Measurements from ENCODE around the gene APOBEC3B. TPM values are rescaled to one million over a fixed set of nuclear protein-coding genes. Genes with fewer than 3 reads are reported as not detected.

Gene APOBEC3B
- total and polyA plus RNA-seq, 2 of the 8 experiments (the other 6 are each of a cell fraction or from before 2014, with no cell fraction given), result 14.2 to 74.9 TPM

- Histone ChIP-seq H2BK20ac (ENCODE audit: low read length) (no peak within 1 kb of the TSS), H3K36me3 (ENCODE audit: control insufficient read depth in 2 of 4, insufficient read depth in 4 of 4, low read length in 3 of 4) (no peaks in the 10 kb centered on the region), H3K4me3 (ENCODE audit: extremely low read depth in 1 of 4, insufficient read depth in 2 of 4, low read depth in 3 of 4, low read length in 4 of 4) (no peak within 1 kb of the TSS), H3K23ac (ENCODE audit: insufficient read length) (no peak within 1 kb of the TSS), H3K56ac (replicated peaks; ENCODE audit: insufficient read length, low read depth, low read length) (no peak within 1 kb of the TSS), H2BK120ac (replicated peaks; ENCODE audit: low read depth, low read length) (no peak within 1 kb of the TSS), H3K27me3 (replicated peaks in 1 of 4; ENCODE audit: control insufficient read depth in 3 of 4, extremely low read depth in 1 of 4, insufficient read depth in 3 of 4, low read length in 3 of 4) (no peaks in the 10 kb centered on the region; a peak in 1 of 7 replicates), H3K27ac (ENCODE audit: low read depth, low read length) (no peak within 1 kb of the TSS), H3K23me2 (ENCODE audit: low read depth, low read length) (no peaks in the 10 kb centered on the region), H3K18ac (ENCODE audit: extremely low read depth, low read length) (no peak within 1 kb of the TSS; the same call in 1 of the 2 replicates), H2BK5ac (ENCODE audit: low read depth, low read length) (no peak within 1 kb of the TSS), H3K9me3 (ENCODE audit: insufficient read depth in 2 of 2, low read depth in 1 of 2, low read length in 1 of 2) (no peaks in the 10 kb centered on the region), H2AFZ (ENCODE audit: low read length) (no peak within 1 kb of the TSS), H3K4me2 (ENCODE audit: insufficient read depth in 1 of 2, low read depth in 2 of 2, low read length in 2 of 2) (no peak within 1 kb of the TSS), H3K14ac (ENCODE audit: insufficient read length) (no peak within 1 kb of the TSS), H2AK5ac (ENCODE audit: low read depth, low read length) (0 out of 2 replicates have a peak within 1 kb of the TSS, but pooled peaks have one; percentile 39), H2BK12ac (ENCODE audit: low read depth, low read length) (no peak within 1 kb of the TSS), H4K8ac (ENCODE audit: extremely low read depth, insufficient read depth, low read length) (no peak within 1 kb of the TSS), H2BK15ac (ENCODE audit: low read length) (no peak within 1 kb of the TSS), H4K5ac (ENCODE audit: insufficient read length, low read depth, low read length) (no peak within 1 kb of the TSS), H4K91ac (replicated peaks; ENCODE audit: insufficient read length, low read length) (no peak within 1 kb of the TSS), H4K20me1 (replicated peaks in 1 of 2; ENCODE audit: control insufficient read depth in 1 of 2, insufficient read depth in 2 of 2, low read length in 2 of 2) (no peaks in the 10 kb centered on the region), H3K79me2 (ENCODE audit: control insufficient read depth in 1 of 2, insufficient read depth in 2 of 2, low read length in 2 of 2) (no peaks in the 10 kb centered on the region), H3K9ac (replicated peaks in 1 of 4; ENCODE audit: extremely low read depth in 1 of 4, low read depth in 3 of 4, low read length in 3 of 4) (no peak within 1 kb of the TSS), H3K4ac (replicated peaks; ENCODE audit: insufficient read length, low read depth, low read length) (no peak within 1 kb of the TSS), H3K79me1 (ENCODE audit: low read depth, low read length) (no peaks in the 10 kb centered on the region), H3K4me1 (replicated peaks in 1 of 4; ENCODE audit: control insufficient read depth in 3 of 4, insufficient read depth in 4 of 4, low read length in 3 of 4) (no peaks in the 10 kb centered on the region)
- DNase-seq (ENCODE audit: low read depth in 1 of 2, low spot score in 2 of 2) (no peak), FAIRE-seq (no peak)
- CTCF ChIA-PET (ENCODE audit: partially characterized antibody), result no interaction called here
- 92% methylated on average over 11 of the region's 11 CpGs; no CpG with 5 or more reads in 1 of the 2 experiments for WGBS, 2 experiments (ENCODE audit: extremely low coverage in 1 of 2, insufficient coverage in 1 of 2, insufficient read length in 1 of 2, insufficient replicate concordance in 2 of 2, low coverage in 1 of 2, low lambda C conversion rate in 2 of 2, missing lambda C conversion rate in 1 of 2)
- TF ChIP-seq KDM5A (IDR thresholded peaks at IDR 0.05; ENCODE audit: low read length), result no peak
- no peak for TF ChIP-seq TEAD4 (IDR thresholded peaks at IDR 0.05; ENCODE audit: low read depth, low read length)
- TF ChIP-seq SP4 (IDR thresholded peaks at IDR 0.05; ENCODE audit: low read length), result no peak
- TF ChIP-seq MAFK (IDR thresholded peaks at IDR 0.05; ENCODE audit: low read depth, low read length), result peak; percentile 86
- no peak for TF ChIP-seq POLR2A (IDR thresholded peaks at IDR 0.05; ENCODE audit: control extremely low read depth in 1 of 2, low read depth in 2 of 2, low read length in 2 of 2)
- TF ChIP-seq KDM4A (IDR thresholded peaks at IDR 0.05; ENCODE audit: low read depth, low read length, severe bottlenecking), result no peak
- POLR2A ChIA-PET (ENCODE audit: partially characterized antibody), result interaction anchor here (1.3 kb wide), 1 partner anchor 9 kb away, joined by 3 read pairs; no protein-coding TSS in a partner anchor
Measured at GRCh38 chr22:38957046-38957770, 24.9 kb upstream of the APOBEC3B start, which contains the start of gene APOBEC3A. APOBEC3A (plus strand) TSS chr22:38957609; CDS start chr22:38957692, 83 bp downstream.
